ENCODE results near the gene KRTAP5-2. TPM values are rescaled to one million over a fixed set of nuclear protein-coding genes. Genes with fewer than 3 reads are reported as not detected.

The KRTAP5-2 gene
- total RNA-seq, 4 donors from 2014 or later, result not detected

DNA sequence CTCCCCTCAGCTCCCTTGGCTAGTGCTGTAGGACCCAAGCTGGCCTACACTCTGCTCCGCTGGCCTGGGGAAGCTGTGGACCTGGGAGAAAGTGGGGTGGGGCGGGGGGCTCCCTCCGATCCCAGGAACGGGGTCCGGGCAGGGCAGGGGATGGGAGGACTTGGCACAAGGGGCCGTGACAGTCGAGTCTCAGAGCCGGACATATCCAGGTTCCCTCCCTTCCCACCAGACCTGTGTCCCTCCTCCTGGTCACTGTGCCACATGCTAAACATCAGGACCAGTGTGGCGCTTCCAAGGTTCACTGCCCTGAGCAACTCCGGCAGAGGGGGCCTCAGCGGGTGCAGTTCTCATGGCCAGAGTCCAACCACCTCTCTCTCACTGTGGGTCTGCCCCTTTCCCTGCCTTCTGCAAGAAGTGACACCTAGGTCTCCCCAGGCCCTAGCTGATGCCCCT is 28.1 kb downstream of the KRTAP5-2 start:
- no peak for DNase-seq

DNA sequence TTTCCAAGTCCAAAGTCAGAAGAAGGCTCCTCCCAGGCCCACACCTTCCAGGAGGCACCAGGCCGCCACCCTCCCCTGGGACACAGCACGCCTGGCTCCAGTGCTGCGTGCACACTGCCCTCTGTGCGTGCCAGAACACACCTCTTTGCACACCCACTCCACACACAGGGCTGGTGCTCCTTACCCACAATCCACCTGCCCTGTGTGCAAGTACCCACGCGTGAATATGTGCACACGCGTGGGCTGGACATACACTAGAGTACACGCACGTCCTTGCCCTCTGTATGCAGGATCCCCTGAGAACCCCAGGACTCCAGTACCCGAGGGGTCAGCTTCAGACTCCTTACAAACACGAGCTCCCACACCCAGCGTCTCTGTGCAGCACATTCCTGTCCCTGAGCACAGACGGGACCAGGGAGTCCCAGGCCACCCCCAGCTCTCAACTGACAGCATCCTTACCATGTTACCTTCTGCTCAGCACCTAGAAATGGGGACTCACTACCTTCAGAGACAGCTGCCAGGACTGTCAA is 28.8 kb downstream of the KRTAP5-2 start:
- no peak for DNase-seq
- intact Hi-C loops (cut with DNase I), result no loop called here
- WGBS, 2 donors, result 58 to 60% methylated on average over 3 to 8 of the region's 14 CpGs
- Histone ChIP-seq H3K9me3 (no peaks in the 10 kb centered on the region), H3K27ac (peak overlapping the region in 1 of 4 donors; percentile 74), H3K36me3 (no peaks in the 10 kb centered on the region), H3K4me1 (peaks cover 20 to 54% (median 31%) of the 10 kb centered on the region in 3 donors), H3K4me3 (no peak overlapping the region), H3K27me3 (peaks cover 0 to 62% (median 7%) of the 10 kb centered on the region in 4 donors)
- TF ChIP-seq POLR2A (IDR thresholded peaks at IDR 0.05), result no peak
- TF ChIP-seq, protein P1, sequence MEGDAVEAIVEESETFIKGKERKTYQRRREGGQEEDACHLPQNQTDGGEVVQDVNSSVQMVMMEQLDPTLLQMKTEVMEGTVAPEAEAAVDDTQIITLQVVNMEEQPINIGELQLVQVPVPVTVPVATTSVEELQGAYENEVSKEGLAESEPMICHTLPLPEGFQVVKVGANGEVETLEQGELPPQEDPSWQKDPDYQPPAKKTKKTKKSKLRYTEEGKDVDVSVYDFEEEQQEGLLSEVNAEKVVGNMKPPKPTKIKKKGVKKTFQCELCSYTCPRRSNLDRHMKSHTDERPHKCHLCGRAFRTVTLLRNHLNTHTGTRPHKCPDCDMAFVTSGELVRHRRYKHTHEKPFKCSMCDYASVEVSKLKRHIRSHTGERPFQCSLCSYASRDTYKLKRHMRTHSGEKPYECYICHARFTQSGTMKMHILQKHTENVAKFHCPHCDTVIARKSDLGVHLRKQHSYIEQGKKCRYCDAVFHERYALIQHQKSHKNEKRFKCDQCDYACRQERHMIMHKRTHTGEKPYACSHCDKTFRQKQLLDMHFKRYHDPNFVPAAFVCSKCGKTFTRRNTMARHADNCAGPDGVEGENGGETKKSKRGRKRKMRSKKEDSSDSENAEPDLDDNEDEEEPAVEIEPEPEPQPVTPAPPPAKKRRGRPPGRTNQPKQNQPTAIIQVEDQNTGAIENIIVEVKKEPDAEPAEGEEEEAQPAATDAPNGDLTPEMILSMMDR (IDR thresholded peaks at IDR 0.05), result no peak

More for the DNA sequence above, 28.1 kb downstream of the KRTAP5-2 start:
- Histone ChIP-seq H3K4me1 (peaks cover 22 to 53% (median 28%) of the 10 kb centered on the region in 3 donors), H3K27me3 (peaks cover 0 to 62% (median 7%) of the 10 kb centered on the region in 4 donors), H3K36me3 (no peaks in the 10 kb centered on the region), H3K9me3 (no peaks in the 10 kb centered on the region), H3K27ac (peak overlapping the region in 2 of 4 donors; percentile 74 to 80), H3K4me3 (no peak overlapping the region)
- intact Hi-C loops (cut with DNase I), result loop anchor here (10.0 kb wide), 1 partner anchor 365 kb away; no protein-coding TSS in a partner anchor
- TF ChIP-seq, protein P1 (IDR thresholded peaks at IDR 0.05), result no peak
- TF ChIP-seq POLR2A (IDR thresholded peaks at IDR 0.05), result no peak
- 86 to 100% methylated on average over 1 of the region's 11 CpGs for WGBS, 2 donors

DNA sequence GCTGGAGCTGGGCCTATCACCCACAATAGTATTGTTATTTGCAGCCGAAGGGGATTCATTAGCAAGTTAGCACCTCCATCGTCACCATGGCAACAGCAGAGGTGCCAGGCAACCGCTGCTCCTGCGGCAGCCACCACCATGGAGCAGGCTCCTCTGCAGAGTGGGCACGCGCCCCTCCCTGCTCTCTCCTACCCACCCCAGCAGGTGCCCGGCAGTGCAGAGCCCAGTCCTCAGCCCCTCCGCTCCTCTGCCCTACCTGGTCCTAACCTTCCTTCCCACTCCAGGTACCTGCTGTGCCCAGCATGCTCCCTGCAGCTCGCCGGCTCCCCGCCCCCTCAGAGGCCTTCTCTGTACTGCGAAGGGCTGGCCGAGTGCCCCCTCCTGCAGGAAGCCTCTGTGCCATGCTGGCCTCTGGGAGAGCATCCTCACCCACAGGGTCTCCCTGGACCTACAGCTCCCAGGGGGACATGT is 29.6 kb downstream of the KRTAP5-2 start:
- WGBS, 2 donors, result 57% methylated on average over 5 to 8 of the region's 13 CpGs
- Histone ChIP-seq H3K4me1 (peaks cover 12 to 50% (median 27%) of the 10 kb centered on the region in 3 donors), H3K36me3 (no peaks in the 10 kb centered on the region), H3K27me3 (peaks cover 0 to 62% (median 4%) of the 10 kb centered on the region in 4 donors), H3K9me3 (no peaks in the 10 kb centered on the region), H3K4me3 (no peak overlapping the region), H3K27ac (no peak overlapping the region)
- intact Hi-C loops (cut with DNase I), result no loop called here
- DNase-seq, result no peak
- TF ChIP-seq, protein P1 (IDR thresholded peaks at IDR 0.05), result no peak
- TF ChIP-seq POLR2A (IDR thresholded peaks at IDR 0.05), result no peak

DNA sequence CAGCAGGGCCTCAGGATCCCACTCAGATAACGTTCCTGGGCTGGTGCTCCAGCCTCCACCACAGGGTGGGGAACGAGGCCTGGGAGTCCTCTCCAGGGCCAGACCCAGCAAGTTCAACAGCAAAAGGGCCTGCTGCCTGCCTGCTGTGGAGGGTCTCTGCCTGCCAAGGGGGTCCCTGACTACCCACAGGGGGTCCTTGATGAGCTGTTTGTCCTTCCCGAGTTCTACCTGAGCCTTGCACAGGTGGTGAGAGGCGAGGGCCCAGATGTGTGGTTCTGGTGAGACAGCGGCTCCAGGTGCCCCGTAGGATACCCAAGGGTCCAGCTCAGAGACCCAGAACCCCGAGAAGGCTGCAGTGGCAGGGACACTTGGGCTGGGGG is 30.4 kb downstream of the KRTAP5-2 start:
- Histone ChIP-seq H3K36me3 (no peaks in the 10 kb centered on the region), H3K27ac (no peak overlapping the region), H3K27me3 (peaks cover 0 to 58% (median 0%) of the 10 kb centered on the region in 4 donors), H3K4me3 (no peak overlapping the region), H3K4me1 (peaks cover 4 to 42% (median 21%) of the 10 kb centered on the region in 3 donors), H3K9me3 (no peaks in the 10 kb centered on the region)
- no peak for DNase-seq
- 80 to 90% methylated on average over 2 of the region's 7 CpGs for WGBS, 2 donors
- TF ChIP-seq POLR2A (IDR thresholded peaks at IDR 0.05), result no peak
- TF ChIP-seq, protein P1 (IDR thresholded peaks at IDR 0.05), result no peak
- intact Hi-C loops (cut with DNase I), result no loop called here

DNA sequence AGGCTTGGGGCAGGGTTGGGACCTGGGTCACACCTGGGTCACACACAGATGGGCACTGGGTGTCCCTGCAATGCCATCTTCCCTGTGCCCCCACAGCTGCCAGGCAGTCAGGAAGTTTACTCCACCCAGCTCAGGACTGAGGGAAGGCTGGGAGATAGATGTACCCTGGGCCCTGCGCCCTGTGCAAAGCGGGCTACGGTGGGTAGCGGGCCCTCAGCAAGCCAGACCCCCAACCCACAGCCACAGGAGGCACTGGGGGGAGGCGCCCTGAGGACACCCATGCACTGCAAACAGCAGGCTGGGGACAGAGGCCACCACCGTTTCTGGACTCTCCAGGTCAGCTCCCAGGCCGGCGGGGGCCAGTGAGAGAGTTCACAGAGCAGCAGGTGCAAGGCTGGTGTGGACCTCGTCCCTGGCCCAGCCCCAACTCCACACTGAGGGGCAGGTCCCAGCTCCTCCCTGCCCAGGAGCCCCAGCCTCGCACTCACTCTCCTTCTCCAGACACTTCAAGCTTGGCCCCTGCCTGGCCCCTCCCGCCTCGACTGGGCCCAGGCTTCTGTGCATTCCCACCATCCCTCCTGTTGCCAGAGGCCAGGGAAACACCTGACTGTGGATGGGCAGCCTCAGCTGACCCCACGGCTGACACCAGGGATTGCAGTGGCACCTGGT is 30.9 kb downstream of the KRTAP5-2 start:
- Histone ChIP-seq H3K9me3 (no peaks in the 10 kb centered on the region), H3K4me3 (no peak overlapping the region)

More for the DNA sequence above, 30.9 kb downstream of the KRTAP5-2 start:
- Histone ChIP-seq H3K27me3 (peaks cover 0 to 53% (median 0%) of the 10 kb centered on the region in 4 donors), H3K4me1 (peaks cover 0 to 37% (median 19%) of the 10 kb centered on the region in 3 donors), H3K27ac (no peak overlapping the region), H3K36me3 (no peaks in the 10 kb centered on the region)
- DNase-seq, result no peak
- TF ChIP-seq, protein P1 (IDR thresholded peaks at IDR 0.05), result no peak
- no peak for TF ChIP-seq POLR2A (IDR thresholded peaks at IDR 0.05)
- 58% methylated on average over 9 of the region's 13 CpGs; no CpG with 5 or more reads in 1 of the 2 donors for WGBS, 2 donors
- intact Hi-C loops (cut with DNase I), result no loop called here
